HG03045 (cell line): ENCODE results near the gene FRYL.
"Not testable (repeated sequence)": the region's sequence is repeated elsewhere in the genome, so short reads cannot be mapped to it uniquely, and the experiment has no call there.

Experiments used
- ATAC-seq: cut with Tn5 transposase; IDR thresholded peaks from one replicate; pipeline ENCODE4 v1.9.1; 2021; ENCODE audit warnings: mild to moderate bottlenecking, moderate library complexity; ENCODE audit not compliant: unreplicated experiment

FRYL gene

DNA sequence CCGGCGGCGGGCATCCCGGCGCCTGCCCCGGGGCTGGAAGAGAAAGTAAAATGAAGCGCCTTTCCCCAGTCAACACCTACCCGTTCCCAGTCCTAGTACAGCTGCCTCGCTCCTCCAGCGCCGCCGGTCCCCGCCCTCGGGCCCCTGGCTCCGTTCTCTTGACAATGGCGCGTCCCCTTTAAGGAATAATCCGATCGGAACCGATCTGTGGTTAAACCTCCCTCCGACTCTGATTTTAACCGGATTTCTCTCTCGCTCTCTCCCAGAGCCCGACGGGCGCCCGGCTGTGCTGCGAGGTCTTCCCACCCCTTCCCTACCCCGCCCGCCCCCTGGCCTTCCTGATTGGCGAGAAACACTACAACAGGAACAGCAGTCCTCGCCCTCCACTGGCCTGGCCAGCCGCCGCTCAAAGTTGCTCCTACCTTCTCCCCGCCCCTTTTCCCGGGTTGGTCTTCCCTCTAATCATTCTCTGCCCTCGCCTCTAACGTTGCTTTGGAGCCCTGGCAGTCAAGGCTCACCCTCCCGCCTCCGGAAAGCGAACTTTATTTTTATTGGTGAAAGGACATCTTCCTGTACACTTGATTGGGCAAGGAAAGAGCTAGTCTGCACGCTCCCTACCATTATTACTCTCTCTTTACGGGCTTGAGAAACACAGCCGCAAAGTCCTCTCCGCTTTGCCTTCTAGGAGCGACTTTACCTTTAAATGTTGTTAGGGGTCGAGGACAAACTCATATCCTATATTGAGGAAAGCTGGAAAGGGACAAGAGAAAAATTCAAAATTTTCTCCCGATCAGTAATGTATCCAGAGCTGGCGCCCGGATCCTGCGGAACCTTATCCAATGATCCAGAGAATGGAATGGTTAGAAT is at the start of gene FRYL:
TSS of gene FRYL (minus strand) at position 282 of the 867 bp plus-strand sequence. CDS start 145,869 bp downstream, outside the sequence.
- peak; percentile 91 for ATAC-seq

DNA sequence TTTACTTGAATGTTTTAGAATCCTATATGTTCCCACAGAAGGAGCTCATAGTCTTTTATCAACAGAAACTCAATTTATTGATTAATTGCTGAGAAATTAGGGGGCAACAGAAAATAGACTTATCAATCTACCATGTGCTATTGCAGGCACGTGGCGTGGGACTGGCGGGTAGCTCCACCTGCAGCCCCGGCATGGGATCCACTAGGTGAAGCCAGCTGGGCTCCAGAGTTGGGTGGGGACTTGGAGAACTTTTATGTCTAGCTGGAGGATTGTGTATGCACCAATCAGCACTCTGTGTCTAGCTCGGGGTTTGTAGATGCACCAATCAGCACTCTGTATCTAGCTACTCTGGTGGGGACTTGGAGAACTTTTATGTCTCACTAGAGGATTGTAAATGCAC is 47.5 kb upstream of the FRYL start:
- no peak for ATAC-seq

DNA sequence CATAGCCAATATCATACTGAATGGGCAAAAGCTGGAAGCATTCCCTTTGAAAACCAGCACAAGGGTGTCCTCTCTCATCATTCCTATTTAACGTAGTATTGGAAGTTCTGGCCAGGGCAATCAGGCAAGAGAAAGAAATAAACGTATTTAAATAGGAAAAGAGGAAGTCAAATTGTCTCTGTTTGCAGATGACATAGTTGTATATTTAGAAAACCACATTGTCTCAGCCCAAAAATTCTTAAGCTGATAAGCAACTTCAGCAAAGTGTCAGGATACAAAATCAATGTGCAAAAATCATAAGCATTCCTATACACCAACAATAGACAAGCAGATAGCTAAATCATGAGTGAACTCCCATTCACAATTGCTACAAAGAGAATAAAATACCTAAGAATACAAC is 41.4 kb upstream of the FRYL start:
- not testable (repeated sequence) for ATAC-seq

DNA sequence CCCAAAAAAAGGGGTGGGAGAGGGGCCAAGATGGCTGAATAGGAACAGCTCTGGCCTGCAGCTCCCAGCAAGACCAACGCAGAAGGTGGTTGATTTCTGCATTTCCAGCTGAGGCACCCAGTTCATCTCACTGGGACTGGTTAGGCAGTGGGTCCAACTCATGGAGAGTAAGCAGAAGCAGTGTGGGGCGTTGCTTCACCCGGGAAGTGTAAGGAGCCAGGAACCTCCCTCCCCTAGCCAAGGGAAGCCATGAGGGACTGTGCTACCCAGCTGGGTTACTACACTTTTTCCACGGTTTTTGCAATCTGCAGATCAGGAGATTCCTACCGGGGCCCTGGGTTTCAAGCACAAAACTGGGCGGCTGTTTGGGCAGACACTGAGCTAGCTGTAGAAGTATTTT is 36.9 kb upstream of the FRYL start:
- no peak for ATAC-seq

DNA sequence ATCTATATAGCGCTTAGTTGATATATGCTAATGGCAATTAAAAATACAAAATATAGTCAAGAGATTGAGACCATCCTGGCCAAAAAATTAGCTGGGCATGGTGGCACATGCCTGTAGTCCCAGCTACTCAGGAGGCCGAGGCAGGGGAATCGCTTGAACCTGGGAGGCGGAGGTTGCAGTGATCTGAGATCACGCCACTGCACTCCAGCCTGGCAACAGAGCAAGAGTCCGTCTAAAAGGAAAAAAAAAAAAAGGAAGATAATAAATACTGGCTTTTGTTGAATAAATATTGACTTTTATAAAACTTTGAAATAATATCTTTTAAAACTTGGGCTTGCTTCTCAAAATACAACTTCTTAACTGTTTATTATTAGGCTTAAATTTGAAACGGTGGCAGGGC is 36.2 kb upstream of the FRYL start:
- not testable (repeated sequence) for ATAC-seq

DNA sequence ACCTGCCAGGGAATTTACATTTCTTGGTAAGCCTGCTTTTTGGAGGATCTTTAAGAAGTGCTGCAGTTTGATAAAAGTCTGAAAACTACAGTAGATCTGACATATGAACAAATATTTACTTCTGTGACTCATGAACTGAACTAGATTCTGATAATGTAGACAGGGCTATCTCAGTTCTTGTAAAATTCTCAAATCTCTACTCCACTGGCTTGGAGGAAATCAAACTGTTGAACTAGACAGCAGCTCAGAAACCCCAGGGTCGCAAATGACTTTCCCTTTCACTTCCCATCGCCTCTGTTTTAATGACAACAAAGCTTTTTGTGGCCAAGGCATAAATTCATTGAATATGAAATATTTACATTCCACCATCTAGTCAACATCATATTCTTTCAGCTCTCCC is 35.4 kb upstream of the FRYL start:
- ATAC-seq = no peak

DNA sequence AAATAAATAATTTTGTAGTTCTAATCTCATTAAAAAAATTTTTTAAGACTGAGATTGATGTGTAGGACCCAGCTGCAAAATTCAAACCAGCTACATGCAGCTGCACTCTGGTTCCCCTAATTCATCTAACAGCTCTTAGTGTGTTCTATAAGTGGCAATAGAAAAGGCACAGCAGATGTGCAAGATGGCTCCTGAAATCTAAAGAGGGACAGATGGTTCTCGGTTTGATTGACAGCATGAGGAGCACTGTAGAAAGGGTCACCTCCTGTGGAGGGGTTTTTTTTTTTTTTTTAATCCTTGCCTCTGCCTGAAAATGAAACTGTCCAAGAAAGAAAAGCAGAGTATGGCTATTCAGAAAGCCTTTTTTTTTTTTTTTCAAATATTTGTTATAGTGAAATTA is 33.9 kb upstream of the FRYL start:
- peak; percentile 86 for ATAC-seq

DNA sequence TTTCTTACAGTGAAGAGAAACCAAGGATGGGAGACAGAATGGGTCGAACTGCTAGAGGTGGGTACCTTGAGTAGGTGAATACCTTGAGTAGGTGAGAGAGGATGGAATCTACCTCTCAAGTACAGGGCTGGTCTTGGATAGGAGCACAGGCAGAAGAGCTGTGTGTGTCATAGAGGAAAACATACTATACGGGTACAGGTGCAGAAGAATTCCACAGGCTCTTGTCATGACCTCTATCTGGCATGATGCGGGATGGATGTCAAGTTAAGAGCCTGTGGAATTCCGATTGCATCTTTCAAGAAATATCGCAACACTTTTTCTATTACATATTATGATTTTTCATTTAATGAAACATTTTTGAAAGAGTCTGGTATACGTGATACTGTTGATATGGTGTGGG is 32.8 kb upstream of the FRYL start:
- no peak for ATAC-seq

DNA sequence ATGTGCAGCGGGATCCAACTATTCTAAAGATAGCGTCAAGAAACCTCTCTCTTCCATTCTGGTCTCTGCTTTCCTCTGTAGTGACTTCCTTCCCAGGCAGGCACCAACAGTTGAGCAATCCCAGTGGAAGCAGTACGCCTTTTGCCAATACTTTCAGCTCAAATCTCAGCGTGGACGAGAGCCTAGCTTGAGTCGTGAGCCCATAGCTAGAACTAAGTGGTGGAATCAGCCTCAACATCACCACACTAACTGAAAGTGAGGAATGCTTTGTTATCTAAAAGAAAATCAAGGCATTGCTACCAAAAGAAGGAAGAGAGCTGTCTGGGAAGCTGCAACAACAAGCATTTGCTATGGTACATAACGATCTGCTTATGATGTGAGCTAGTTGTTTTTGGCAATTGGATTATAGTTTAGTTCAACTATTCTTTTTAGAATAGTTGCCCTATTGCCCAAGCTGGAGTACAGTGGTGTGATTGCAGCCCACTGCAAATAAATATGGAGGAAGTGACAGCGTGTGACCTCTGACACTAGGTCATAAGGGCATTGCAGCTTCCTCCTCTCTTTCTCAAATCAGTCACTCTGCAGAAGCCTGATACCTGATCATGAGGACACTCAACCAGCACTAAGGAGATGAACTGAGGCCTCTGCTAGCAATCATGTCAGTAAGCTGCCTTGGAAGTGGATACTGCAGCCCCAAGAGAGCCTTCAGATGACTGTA is 24.7 kb upstream of the FRYL start:
- no peak for ATAC-seq

DNA sequence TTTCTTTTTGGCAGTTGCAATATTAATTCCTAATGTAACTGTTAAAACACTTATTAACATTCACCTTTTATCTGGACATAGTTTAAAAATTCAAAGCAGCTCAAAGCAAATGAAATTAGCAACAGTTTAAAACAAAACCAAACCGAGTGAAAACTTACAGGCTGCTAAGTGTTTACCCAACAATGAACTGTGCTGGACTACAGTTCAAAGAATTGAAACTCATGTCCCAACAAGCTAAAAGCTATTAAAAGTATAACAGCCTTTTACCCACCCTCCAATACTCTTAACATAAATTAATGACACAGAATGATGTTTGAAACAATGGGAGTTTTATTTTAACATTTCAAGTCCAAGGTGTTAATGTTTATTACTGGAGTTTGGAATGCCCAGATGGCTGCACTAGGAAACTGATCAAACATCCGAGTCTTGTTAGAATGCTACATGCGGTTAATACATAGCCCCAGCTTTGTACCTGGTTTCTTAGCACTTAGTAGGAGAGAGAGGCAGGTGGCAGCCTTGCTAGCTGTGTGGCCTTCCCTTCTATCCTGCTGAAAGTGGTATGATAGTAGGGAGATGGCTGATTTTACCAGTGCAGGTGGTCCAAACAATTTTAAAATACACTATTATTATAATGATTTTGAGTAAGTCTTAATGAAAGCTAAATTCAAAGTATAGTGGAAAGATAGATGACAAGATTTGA is 21.1 kb upstream of the FRYL start:
- ATAC-seq = no peak

DNA sequence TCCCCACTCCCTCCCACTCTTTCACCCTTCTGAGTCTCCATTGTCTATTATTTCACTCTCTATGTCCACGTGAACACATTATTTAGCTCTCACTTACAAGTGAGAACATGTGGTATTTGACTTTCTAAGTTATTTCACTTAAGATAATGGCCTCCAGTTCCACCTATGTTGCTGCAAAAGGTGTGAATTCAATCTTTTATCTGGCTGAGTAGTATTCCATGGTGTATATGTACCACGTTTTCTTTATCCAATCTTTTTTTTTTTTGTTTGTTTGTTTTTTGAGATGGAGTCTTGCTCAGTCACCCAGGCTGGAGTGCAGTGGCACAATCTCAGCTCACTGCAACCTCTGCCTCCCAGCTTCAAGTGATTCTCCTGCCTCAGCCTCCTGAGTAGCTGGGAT is 20.1 kb upstream of the FRYL start:
- ATAC-seq = not testable (repeated sequence)

DNA sequence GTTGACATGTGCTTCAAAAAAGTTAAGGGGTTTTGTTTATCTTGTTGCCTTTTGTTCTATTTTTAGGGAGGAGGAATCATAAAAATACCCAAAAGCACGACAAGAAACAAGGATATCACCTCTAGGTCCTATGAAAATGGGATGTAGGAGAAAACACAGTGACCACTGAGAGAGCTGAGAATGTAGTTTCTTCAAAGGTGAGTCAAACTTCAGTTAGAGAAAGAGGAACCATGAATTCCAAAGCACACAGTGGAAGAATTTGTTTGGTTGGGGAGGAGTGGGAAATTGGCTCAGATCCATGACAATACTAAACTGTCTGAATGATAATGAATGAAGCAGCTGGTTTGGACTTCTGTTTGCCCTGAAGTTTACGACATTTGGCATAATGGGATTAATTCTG is 19.1 kb upstream of the FRYL start:
- no peak for ATAC-seq

DNA sequence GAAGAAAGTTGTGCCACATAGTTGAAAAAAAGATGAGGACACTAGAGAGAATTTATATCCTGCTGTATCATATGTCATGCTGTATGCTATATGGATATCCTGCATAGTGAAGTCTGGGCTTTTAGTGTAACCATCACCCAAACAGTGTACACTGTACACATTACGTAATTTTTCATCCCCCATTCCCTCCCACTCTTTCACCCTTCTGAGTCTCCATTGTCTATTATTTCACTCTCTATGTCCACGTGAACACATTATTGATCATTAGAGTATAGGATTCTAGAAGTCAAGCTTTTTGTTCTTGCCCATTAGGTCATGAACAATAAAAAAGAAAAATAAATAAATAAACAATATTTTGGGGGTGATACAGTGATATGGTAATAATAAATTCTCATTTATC is 18.0 kb upstream of the FRYL start:
- no peak for ATAC-seq

DNA sequence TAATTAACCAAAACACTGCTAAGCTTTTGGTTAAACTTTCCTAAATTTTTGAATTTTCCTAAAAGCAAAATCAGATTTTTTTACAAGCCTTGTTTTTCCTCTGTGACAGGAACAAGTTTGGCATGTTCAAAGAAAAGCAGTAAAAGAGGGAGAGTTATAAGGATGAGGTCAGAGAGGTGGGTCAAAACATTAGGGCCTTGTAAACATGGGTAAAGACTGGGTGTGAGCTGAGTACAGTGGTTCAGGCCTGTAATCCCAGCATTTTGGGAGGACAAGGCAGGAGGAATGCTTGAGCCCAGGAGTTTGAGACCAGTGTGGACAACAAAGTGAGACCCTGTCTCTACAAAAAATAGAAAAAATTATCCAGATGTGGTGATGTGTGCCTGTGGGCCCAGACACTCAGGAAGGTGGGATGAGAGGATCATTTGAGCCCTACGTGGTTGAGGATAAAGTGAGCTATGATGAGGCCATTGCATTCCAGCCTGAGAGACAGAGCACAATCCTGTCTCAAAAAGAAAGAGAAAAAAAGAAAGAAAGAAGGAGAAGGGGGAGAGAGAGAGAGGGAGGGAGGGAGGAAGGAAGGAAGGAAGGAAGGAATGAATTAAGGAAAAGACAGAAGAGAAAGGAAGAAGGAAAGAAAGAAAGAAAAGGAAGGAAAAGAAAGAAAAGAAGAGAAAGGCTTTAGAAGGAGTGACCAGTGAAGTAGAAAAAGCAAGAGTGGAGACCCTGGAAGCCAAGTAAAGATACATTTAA is 17.0 kb upstream of the FRYL start:
- no peak for ATAC-seq

DNA sequence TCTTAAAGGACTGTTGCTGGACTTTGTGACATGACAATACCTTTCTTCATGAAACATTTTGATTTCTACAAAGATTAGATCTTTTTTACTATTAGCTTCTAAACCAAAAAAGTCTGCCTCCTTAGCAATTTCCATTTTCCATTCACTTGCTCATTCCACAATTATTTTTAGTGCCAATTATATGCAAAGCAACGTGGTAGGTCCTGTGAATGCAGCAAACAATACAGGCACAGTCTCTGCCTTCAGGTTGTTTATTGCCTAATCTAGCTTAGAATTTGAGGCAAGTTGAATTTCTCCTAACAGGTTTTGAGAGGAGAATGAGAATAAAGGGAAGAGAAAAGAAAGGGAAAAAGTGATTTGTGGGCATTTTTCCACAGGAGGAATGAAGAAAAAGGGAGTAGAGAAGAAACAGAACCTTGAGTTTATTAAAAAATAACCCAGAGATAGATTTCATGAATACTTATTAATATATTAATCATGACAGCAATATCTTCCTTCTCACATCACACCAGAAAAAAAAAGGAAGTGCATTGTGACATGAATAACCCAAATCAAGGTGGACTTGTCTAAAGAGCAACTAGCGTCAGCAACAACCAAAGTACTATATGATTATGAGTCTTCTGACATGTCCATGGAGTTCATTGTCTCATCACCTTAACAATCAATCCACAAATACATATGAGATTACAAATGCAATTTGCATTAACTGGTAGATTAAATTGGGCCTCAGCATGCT is 16.3 kb upstream of the FRYL start:
- ATAC-seq = no peak

DNA sequence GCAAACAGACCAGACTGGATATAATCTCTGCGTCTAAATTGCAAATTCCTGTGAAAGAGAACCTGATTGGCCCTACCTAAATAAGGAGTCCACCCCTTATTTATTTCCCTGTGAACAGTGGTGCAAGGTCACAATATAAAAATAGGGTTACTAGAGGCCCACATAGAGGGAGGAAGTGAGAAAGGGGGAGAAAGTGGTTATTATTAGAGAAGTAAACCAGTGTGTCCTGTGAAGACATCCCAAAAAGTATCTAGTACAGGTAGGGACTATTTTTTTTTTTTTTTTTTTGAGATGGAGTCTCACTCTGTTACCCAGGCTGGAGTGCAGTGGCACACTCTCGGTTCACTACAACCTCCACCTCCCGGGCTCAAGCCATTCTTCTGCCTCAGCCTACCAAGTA is 15.0 kb upstream of the FRYL start:
- ATAC-seq = no peak

DNA sequence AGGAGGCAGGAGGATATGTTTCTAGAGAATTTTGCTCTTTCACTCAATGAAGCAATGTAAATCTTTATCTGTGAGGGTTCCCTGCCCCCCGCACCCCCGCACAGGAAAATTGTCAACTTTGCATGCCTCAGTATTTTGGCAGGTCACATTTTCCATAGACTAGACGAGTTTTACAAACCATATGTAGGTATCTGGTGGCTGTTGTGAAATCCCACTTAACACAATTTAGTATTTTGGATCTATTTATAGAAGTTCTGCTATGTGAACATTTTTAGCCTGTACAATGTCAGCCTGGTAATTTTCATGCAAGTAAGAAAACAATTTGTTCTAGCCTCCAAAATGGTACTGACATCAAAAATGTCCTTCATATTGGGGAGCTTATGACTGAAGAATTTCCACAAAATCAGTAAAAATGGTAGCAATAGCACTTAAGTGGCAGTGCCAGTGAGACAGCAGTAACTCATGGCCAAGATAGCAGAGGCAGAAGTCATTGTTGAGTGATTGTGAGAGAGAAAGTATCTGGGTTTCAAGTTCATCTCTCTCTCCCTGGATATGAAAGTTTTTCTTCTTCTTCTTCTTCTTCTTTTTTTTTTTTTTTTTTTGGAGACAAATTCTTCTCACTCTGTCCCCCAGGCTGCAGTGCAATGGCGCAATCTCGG is 12.4 kb upstream of the FRYL start:
- ATAC-seq = no peak

DNA sequence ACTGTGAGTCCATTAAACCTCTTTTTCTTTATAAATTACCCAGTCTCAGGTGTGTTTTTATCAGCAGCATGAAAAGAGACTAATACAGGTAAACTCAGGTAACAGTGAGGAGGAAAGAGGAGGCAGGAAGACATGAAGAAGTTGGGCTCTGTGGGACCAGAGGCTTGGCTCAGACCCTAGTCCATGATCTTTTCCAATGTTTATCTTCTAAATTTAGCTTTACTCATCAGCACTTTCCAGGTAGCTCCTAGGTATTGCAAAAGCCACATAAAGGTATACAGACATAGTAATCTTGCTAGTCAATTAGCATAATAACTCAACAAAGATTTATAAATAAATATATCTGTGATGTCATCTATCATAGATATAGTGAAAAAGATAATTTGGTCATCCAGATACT is 11.2 kb upstream of the FRYL start:
- ATAC-seq = no peak

DNA sequence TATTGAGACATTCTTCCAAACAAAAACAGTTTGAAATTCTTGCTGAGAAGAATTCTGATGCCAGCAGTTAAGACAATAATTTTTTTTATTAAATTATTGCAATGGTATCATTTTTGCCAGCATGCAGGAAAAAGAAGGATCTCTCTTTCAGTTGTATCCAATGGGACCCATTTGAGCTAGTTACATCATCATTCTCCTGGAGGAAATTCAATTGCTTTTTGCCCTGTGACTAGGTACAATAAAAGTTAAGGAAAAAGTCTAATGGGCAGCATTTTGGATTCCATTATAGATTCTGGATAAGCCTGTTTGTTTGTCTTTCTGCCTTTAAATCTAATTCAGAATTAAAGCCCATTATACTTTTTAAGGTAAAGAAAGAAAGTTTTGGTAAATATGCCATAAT is 10.5 kb upstream of the FRYL start:
- no peak for ATAC-seq

DNA sequence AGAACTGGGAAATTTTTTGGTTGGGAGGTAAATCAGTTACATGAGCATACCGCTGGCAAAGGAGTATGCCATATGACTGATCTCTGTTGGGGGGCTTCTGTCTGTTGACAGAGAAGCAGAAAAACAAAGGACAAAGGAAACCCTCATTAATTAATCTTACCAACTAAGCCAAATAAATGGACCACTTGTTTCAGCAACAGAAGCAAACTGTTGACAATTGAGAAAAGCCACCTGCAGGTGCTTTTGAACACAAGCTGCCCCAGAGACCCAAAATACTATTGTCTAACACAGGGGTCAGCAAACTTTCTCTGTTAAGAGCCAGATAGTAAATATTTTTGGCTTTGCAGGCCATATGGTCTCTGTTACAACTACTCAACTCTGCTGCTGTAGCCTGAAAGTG is 7.0 kb upstream of the FRYL start:
- no peak for ATAC-seq
